HG03060 (cell line): Measurements from ENCODE around the gene HYAL1.
"Not testable (repeated sequence)": the region's sequence is repeated elsewhere in the genome, so short reads cannot be mapped to it uniquely, and the experiment has no call there.

Source experiments
- ATAC-seq: cut with Tn5 transposase; IDR thresholded peaks from one replicate; pipeline ENCODE4 v1.9.1; 2021; ENCODE audit warnings: low read depth, moderate number of reproducible peaks; ENCODE audit not compliant: unreplicated experiment

The HYAL1 gene

GRCh38 chr3:50275996-50276761 is 27.2 kb downstream of the HYAL1 start:
- ATAC-seq: no peak

GRCh38 chr3:50275141-50275995 is 28.0 kb downstream of the HYAL1 start:
- ATAC-seq: no peak

DNA sequence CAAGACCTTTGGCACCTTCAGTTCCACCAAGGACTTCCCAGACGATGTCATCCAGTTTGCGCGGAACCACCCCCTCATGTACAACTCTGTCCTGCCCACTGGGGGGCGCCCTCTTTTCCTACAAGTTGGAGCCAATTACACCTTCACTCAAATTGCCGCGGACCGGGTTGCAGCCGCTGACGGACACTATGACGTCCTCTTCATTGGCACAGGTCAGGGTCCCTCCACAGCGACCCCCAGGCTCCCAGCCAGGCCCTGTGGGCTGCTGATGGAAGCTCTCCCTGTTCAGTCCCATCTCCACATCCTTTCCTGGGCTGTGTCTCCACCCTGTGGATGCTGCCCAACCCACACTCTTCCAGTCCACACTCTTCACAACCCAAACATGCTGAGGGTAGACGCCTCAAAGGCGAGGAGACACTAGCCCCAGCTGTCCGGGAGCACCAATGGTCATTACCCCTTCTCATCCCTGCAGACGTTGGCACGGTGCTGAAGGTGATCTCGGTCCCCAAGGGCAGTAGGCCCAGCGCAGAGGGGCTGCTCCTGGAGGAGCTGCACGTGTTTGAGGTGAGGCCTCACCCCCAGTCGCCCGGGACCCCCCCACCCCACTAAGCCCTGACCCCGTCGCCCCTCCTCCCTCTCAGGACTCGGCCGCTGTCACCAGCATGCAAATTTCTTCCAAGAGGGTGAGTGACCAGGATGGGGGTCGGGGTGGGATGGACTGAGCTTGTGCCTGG is 28.8 kb downstream of the HYAL1 start:
- no peak for ATAC-seq

DNA sequence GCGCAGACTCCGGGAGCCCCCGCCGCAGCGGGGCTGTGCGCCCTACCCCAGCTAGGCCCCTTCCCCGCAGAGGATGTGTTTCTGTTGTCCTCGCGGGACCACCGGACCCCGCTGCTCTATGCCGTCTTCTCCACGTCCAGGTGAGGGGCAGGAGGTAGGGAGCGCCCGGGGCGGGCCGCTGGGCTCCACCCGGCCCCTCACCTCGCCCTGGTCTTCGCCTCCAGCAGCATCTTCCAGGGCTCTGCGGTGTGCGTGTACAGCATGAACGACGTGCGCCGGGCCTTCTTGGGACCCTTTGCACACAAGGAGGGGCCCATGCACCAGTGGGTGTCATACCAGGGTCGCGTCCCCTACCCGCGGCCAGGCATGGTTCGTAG is 29.7 kb downstream of the HYAL1 start:
- ATAC-seq: no peak

DNA sequence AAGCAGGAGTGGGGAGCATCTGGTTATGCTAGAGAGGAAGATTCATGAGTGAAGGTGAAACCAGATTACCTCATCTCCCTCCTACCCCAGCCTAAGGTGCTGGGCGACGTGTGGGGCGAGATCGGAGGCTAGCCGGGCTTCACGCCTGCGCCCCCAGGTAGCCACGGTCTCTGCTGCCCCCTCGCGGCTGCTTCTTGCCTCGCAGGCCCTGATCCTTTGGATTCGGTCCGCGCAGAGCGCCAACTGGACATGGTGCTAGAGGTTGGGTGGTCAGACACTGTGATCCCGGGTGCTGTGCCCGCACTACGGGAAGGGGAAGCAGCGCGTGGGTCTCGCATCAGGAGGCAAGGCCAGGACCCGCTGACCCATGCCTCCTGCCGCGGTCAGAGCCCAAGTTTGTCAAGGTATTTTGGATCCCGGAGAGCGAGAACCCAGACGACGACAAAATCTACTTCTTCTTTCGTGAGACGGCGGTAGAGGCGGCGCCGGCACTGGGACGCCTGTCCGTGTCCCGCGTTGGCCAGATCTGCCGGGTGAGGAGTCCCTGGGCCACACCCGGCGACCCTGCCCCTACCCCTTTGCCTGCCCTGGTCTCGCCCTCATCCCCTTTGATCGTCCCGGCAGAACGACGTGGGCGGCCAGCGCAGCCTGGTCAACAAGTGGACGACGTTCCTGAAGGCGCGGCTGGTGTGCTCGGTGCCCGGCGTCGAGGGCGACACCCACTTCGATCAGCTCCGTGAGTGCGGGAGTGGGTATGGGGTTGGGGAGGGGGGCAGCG is 30.3 kb downstream of the HYAL1 start:
- no peak for ATAC-seq

DNA sequence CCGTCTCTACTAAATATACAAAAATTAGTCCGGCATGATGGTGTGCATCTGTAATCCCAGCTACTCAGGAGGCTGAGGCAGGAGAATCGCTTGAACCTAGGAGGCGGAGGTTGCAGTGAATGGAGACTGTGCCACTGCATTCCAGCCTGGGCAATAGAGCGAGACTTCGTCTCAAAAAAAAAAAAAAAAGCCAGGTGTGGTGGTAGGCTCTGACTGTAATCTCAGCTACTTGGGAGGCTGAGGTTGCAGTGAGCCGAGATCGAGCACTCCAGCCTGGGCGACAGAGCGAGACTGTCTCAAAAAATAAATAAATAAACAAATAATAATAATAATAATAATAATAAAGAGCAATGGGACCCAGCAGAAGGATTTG is 30.9 kb downstream of the HYAL1 start:
- ATAC-seq: not testable (repeated sequence)

- no peak for ATAC-seq
These were observed 31.9 kb downstream of the HYAL1 start for GRCh38 chr3:50271314-50271936.

GRCh38 chr3:50270422-50271224 is 32.8 kb downstream of the HYAL1 start:
- no peak for ATAC-seq

- no peak for ATAC-seq
These were observed 33.4 kb downstream of the HYAL1 start for GRCh38 chr3:50269977-50270413.

DNA sequence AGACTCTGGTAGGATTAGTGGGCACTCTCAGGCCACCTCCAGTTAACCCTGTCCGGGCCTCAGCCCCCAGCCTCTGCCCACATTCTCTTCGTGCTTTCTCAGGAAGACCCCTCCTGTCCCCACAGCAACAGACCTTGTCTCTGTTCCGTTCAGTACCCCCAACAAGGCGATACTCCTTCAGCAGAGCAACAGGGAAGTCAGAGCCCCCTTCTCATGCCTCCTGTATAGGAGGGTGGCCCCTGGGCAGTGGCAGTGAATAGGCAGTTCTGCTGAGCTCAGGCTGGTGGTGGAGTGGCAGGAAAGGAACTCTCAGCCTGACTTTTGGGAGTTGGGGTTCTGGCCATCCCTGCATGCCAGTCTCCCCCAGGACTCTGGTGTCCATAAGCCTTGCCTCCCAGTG is 33.9 kb downstream of the HYAL1 start:
- ATAC-seq: no peak

DNA sequence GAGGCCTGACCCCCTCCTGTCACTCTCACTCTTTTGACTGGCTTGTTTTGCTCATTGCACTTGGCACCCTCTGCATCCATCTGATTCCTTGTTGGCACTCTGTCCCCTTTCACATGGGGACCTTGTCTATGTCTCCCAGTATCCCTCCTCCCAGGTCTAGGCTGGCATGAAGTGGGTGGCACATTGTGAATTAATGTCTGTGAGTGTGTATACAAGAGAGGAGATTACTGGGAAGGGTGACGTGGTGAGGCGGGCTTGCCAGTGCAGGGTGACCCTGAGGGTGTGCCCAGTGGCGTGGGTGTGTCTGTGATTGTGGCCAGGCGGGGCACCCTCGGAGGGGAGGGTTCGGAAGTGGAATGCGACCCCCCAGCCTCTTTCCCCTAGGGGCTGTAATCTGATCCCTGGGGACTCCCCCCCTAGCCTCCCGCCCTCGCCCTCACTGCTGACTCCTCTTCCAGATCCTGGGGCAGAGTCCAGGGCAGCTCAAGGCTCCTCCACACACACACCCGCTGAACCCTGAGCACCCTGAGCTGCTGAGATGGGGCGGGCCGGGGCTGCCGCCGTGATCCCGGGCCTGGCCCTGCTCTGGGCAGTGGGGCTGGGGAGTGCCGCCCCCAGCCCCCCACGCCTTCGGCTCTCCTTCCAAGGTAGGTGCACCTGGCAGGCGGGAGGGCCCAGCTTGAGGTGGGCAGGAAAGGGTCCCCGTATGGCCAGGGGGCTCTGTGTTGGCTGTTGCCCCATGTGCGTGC is 34.5 kb downstream of the HYAL1 start, which contains the start of gene SEMA3B:
Gene SEMA3B (plus strand): TSS at position 445 of the 749 bp plus-strand sequence. CDS start 94 bp downstream, at position 539.
- ATAC-seq: no peak

DNA sequence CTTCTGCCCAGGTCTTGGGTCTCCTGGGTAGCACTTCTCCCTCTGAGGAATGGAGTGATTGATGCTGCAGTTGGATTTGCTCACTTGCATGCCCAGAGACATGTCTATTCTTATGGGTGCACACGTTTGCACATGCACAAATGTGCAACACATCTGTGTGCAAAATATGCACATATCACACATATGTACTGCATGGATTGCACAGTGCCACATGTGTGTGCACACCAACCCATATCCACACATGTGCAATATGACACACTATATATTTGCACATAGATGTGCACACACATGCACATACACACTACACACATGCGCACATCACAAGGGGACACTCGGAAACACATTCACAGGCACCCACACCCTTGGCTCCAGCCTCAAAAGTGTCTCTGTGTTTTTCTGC is 35.1 kb downstream of the HYAL1 start:
- no peak for ATAC-seq

GRCh38 chr3:50267280-50267913 is 36.0 kb downstream of the HYAL1 start:
- no peak for ATAC-seq

DNA sequence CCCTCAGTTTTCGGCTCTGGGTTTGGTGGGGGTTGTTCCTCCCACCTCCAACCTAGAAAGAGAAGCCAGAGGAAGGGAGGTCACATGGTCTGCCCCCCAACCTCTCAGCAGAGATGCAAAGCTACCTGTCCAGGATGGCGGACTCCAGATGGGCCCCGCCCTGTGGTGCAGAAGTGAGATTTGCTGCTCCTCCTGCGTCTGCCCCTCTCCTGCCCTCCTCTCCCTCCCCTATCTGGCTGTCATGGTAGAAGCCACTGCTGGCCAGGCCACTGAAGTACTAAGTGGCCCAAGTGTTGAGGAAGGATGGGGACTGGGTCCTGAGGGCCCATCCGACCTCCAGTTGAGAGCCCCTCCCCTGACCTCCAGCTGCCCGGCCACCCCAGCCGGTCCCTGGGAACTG is 36.5 kb downstream of the HYAL1 start:
- ATAC-seq: no peak

DNA sequence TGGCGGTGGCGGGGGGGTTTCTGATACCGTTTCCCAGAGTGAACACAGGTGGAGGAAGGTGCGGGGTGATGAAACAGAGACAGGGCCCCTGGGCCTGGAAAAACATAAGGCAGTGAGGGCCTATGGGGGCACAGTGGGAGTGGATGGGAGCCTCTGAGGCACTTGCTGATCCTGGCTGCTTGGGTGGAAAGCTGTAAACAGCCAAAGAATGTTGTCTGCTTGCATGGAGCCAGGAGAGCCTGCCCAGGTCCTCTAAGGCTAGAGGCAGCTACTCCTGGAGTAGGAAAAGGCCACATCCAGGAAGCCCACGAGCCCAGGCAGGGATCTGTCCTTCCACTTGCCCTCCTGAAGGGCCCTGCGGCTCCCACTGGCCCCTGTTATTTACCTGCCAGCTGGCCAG is 37.4 kb downstream of the HYAL1 start:
- no peak for ATAC-seq

DNA sequence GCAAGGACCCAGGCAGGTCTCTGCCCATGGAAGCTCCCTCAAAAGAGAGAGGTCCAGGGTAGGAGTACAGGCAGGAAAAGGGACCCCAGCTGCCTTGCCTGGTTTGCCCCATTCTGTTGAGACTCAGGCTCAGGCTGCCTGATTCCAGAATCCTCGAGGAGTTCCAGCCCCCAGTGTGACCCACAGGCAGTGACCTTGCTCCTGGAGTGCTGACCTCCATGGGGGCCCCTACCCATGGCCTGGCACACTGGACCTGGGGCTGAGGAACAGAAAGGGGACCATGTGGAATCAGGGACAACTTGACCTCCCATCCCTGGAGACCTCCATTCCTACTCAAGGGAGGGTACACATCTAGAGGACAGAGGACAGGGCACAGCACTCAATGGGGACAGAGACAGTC is 37.8 kb downstream of the HYAL1 start:
- no peak for ATAC-seq

DNA sequence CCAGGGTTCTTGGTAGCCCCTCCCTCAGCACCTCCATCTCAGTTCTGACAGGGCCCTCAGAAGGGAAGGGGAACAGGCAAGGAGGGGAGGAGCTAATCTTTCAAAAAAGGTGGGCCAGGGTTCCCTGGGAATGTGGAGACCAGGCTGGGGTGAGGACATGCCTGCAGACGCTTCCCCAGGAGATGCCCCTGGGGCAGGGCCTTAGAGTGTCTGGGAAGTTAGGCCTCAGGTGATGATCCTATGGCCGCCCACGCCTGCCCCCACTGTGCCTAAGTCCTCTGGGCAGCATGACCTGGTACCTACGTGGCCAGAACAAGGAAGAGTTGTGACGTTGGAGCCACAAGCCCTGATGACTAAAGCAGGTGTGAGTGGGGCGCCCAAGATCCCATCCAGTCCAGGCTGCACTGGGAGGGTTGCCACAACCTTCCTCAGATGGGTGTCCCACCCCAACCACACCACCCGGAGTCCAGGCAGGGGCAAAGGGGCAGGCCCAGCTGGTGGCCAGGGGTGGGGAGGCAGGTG is 38.3 kb downstream of the HYAL1 start:
- no peak for ATAC-seq
